OCI-LY3 (cell line): Measurements from ENCODE around the gene GDPD2.

Experiments
- H2AFZ ChIP-seq: fragments of 200-600, 300-600 bp; shearing (Covaris generic); 2 replicates; pipeline ENCODE4 v1.6.0; 2014; ENCODE audit warnings: antibody characterized with exemption, low read depth, low read length
- H3K27ac ChIP-seq: fragments of 200-600, 300-600 bp; sonication (generic); 2 replicates; pipeline ENCODE4 v1.5.1; 2014; ENCODE audit warnings: mild to moderate bottlenecking, low read length, moderate library complexity, mixed read lengths
- H3K27me3 ChIP-seq: fragments of 200-600, 300-600 bp; sonication (generic); 2 replicates; pipeline ENCODE4 v1.6.1; 2014; ENCODE audit warnings: low read depth, low read length, mixed read lengths
- H3K36me3 ChIP-seq: fragments of 200-600, 300-600 bp; sonication (generic); replicated peaks from 2 replicates; pipeline ENCODE3; 2014; ENCODE audit warnings: low read depth, low read length, mixed read lengths
- H3K4me1 ChIP-seq: fragments of 300-600, 200-600 bp; sonication (generic); 2 replicates; pipeline ENCODE4 v1.6.1; 2014; ENCODE audit warnings: low read length, mixed read lengths
- H3K4me2 ChIP-seq: fragments of 200-600, 300-600 bp; sonication (generic); 2 replicates; pipeline ENCODE4 v1.6.1; 2014; ENCODE audit warnings: low read length, mixed read lengths
- H3K4me3 ChIP-seq: fragments of 300-600, 200-600 bp; sonication (generic); 2 replicates; pipeline ENCODE4 v1.5.1; 2014; ENCODE audit warnings: antibody characterized with exemption, mild to moderate bottlenecking, low read length, moderate library complexity
- H3K79me2 ChIP-seq: fragments of 300-600, 200-600 bp; shearing (Covaris generic); 2 replicates; pipeline ENCODE4 v1.6.1; 2014; ENCODE audit warnings: mild to moderate bottlenecking, low read length, mixed read lengths
- H3K9ac ChIP-seq: fragments of 300-600, 200-600 bp; shearing (Covaris generic); 2 replicates; pipeline ENCODE4 v1.6.0; 2014; ENCODE audit warnings: mild to moderate bottlenecking, low read length, moderate library complexity
- H3K9me3 ChIP-seq: fragments of 200-600, 300-600 bp; shearing (Covaris generic); 2 replicates; pipeline ENCODE4 v1.6.1; 2014; ENCODE audit warnings: low read length, mixed read lengths; ENCODE audit not compliant: insufficient read depth
- H4K20me1 ChIP-seq: fragments of 200-600, 300-600 bp; sonication (generic); 2 replicates; pipeline ENCODE4 v1.6.1; 2016; ENCODE audit warnings: low read length, mixed read lengths; ENCODE audit not compliant: insufficient read depth
- EZH2phosphoT487 ChIP-seq: fragments of 200-600 bp; shearing (Covaris generic); IDR thresholded peaks from 2 replicates; pipeline ENCODE4 v1.6.1; 2018; ENCODE audit warnings: antibody characterized with exemption, mixed run types, low read depth
- TF ChIP-seq, protein P1 (sequence below): fragments of 200-600, 300-600 bp; sonication (generic); IDR thresholded peaks from 2 replicates; pipeline ENCODE4 v1.5.1; 2014; ENCODE audit warnings: antibody characterized with exemption, low read length, low read depth

Gene GDPD2

GRCh38 chrX:70444946-70445656 is 22.0 kb downstream of the GDPD2 start:
- H3K4me2 ChIP-seq: no peak overlapping the region

DNA sequence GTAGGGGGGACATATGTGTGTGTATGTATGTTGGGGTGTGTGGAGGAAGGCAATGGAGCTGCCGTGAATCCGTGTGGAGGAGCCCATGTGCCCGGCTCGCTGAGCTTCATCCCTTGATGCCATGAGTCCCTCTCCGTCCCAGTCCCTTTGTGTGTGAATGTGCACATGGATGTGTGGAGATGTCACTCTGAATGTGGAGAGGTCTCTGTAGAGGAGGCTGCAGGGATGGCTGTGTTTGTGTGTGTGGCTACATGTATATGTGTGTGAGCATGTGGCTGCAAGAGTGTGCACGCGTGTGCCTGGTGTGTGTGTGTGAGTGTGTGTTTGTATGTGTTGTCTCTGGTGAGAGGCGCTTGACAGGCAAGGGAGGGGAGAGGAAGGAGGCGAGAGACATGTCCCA is 22.8 kb downstream of the GDPD2 start:
- Histone ChIP-seq H3K4me3 (no peak overlapping the region), H3K27ac (no peak overlapping the region), H4K20me1 (no peaks in the 10 kb centered on the region), H3K36me3 (no peaks in the 10 kb centered on the region), H3K4me2 (no peak overlapping the region), H3K4me1 (no peaks in the 10 kb centered on the region), H3K27me3 (peaks cover 7% of the 10 kb centered on the region; the same call in 1 of the 2 replicates), H3K9me3 (no peaks in the 10 kb centered on the region), H2AFZ (no peak overlapping the region), H3K79me2 (no peaks in the 10 kb centered on the region), H3K9ac (no peak overlapping the region)
- TF ChIP-seq, protein P1, sequence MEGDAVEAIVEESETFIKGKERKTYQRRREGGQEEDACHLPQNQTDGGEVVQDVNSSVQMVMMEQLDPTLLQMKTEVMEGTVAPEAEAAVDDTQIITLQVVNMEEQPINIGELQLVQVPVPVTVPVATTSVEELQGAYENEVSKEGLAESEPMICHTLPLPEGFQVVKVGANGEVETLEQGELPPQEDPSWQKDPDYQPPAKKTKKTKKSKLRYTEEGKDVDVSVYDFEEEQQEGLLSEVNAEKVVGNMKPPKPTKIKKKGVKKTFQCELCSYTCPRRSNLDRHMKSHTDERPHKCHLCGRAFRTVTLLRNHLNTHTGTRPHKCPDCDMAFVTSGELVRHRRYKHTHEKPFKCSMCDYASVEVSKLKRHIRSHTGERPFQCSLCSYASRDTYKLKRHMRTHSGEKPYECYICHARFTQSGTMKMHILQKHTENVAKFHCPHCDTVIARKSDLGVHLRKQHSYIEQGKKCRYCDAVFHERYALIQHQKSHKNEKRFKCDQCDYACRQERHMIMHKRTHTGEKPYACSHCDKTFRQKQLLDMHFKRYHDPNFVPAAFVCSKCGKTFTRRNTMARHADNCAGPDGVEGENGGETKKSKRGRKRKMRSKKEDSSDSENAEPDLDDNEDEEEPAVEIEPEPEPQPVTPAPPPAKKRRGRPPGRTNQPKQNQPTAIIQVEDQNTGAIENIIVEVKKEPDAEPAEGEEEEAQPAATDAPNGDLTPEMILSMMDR: no peak
- TF ChIP-seq EZH2phosphoT487: no peak

More at GRCh38 chrX:70444946-70445656, 22.0 kb downstream of the GDPD2 start:
- Histone ChIP-seq H3K27me3 (peaks cover 10% of the 10 kb centered on the region; the same call in 1 of the 2 replicates), H3K9me3 (no peaks in the 10 kb centered on the region), H3K36me3 (no peaks in the 10 kb centered on the region), H3K9ac (no peak overlapping the region), H3K4me1 (no peaks in the 10 kb centered on the region), H2AFZ (no peak overlapping the region), H3K79me2 (no peaks in the 10 kb centered on the region), H4K20me1 (no peaks in the 10 kb centered on the region), H3K4me3 (no peak overlapping the region), H3K27ac (no peak overlapping the region)
- TF ChIP-seq, protein P1: no peak
- TF ChIP-seq EZH2phosphoT487: no peak

DNA sequence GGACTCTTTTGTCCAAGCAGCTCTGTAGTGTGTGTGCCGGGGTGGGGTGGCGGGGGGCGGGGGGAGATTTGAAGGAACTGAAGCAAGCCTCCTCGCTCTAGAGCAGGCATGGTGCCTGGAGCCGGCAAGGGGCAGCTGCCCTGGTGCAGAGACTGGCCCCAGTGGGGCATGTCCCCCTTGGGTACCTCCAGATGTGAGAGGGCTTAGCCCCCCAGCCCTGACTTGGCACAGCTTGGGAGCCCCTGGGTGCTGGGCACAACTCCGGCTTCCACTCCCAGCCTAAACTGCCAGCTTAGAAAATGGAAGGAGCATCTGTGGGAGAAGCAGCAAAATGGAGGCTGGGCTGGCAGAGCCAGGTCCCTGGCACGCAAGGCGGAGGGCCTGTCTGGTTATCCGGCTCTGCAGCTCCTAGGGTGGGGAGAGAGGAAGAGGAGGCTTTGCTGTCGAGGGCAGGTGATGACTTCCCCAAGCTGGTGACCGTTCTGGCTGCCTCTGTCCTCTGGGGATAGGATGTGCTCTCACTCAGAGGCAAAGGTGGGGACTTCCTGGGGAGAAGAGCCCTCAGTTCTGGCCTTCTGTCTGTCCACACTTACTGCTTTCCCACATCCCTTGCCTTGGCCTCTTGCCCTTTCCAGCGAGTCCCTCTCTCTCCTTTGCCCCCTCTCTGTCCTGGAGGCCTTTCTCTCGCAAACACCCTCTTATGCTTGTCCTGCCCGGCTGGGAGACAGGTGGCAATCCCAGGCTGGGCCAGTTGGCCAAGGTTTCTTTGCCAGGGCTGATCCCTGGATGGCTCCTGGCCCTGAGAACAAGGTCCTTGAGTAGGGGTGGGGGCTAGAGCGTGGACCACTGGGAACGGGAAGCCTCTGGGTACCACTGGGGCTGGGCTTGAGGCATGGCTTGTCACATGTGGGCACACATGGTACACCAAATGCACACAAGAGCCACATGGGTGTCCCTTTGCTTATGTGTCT is 23.6 kb downstream of the GDPD2 start:
- TF ChIP-seq EZH2phosphoT487: no peak
- Histone ChIP-seq H3K27me3 (peaks cover 5% of the 10 kb centered on the region; the same call in 1 of the 2 replicates), H4K20me1 (no peaks in the 10 kb centered on the region)

DNA sequence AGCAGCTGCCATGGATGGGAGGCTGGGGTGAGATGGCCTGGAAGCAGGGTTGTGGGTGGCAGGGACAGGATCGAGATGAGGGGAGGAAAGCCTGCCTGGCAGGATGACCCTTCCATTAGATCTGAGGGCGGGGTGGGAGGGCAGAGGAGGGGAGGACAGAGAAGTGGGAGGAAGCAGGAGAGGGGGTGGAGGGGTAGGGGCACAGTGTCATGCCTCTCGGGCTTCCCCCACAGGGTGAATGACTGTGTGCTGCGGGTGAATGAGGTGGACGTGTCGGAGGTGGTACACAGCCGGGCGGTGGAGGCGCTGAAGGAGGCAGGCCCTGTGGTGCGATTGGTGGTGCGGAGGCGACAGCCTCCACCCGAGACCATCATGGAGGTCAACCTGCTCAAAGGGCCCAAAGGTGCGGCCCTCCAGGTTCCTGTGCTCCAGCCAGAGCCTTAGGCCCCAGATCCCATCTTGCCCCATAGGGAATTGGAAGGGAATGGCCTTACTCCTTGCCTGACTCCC is 26.4 kb downstream of the GDPD2 start:
- no peak for TF ChIP-seq EZH2phosphoT487
- TF ChIP-seq, protein P1: no peak
- no peaks in the 10 kb centered on the region for H4K20me1 ChIP-seq
- H3K4me3 ChIP-seq: no peak overlapping the region
- H3K27me3 ChIP-seq: no peaks in the 10 kb centered on the region
- H2AFZ ChIP-seq: no peak overlapping the region
- H3K4me1 ChIP-seq: peaks cover 19% of the 10 kb centered on the region
- no peak overlapping the region for H3K27ac ChIP-seq
- H3K36me3 ChIP-seq: no peaks in the 10 kb centered on the region
- no peaks in the 10 kb centered on the region for H3K9me3 ChIP-seq
- H3K9ac ChIP-seq: no peak overlapping the region
- no peak overlapping the region for H3K4me2 ChIP-seq
- H3K79me2 ChIP-seq: no peaks in the 10 kb centered on the region

More for the DNA sequence above, 23.6 kb downstream of the GDPD2 start:
- Histone ChIP-seq H2AFZ (no peak overlapping the region), H3K79me2 (no peaks in the 10 kb centered on the region), H3K4me3 (no peak overlapping the region), H3K9ac (no peak overlapping the region), H3K9me3 (no peaks in the 10 kb centered on the region), H3K4me1 (peaks cover under 1% of the 10 kb centered on the region; the same call in 1 of the 2 replicates), H3K27ac (no peak overlapping the region), H3K36me3 (no peaks in the 10 kb centered on the region), H3K4me2 (no peak overlapping the region)
